NOMO-1 (cell line): ENCODE data around the gene MBOAT1.
A peak's percentile ranks its signal among the peaks of the same experiment; 100 is the strongest.
"Not testable (repeated sequence)": the region's sequence is repeated elsewhere in the genome, so short reads cannot be mapped to it uniquely, and the experiment has no call there.

Source experiments
- DNase-seq, 2 experiments: peaks; one replicate each; lab custom pipeline; 2025; ENCODE audit not compliant: unreplicated experiment in 2 of 2; lab: John Stamatoyannopoulos, UW

MBOAT1 gene

DNA sequence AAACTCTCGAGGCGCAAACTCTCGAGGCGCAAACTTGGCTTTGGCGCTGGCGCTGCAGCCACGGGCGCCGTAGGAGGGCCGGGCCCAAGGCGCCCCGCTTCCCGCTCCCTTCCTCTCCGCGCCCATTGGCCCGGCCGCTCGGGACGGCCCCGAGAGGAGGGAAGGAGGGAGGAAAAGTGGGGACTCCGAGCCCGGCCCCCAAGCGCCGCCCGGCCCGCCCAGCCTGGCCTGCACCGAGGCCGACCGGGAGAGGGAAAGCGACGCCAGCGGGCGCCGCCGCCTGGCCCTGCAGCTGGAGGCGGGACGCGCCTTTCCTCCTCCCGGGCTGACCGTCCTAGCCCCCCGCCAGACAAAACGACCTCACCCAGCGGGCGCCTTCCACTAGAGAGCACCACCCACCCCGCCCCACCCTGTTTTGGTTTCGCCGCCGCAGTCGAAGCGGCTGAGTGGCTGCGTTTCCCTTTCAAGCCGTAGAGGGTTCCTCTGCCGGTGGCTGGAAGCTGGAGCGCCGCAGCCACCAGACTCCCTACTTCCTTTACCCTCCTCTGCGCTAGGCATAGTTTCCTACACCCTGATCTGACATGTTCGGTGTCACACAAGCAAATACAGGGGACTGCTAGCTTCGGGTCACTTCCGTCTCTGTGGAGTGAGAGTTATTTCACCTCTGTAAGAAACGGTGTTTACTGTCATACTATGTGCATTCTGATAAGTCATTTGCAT, at the start of gene MBOAT1:
Gene MBOAT1 (minus strand): TSS at position 78 of the 720 bp plus-strand sequence. CDS start 235 bp downstream, outside the sequence.
- peak; percentile 91 to 92 for DNase-seq

- DNase-seq = no peak
Observed at GRCh38 chr6:20261685-20262084, 49.4 kb upstream of the MBOAT1 start.

DNA sequence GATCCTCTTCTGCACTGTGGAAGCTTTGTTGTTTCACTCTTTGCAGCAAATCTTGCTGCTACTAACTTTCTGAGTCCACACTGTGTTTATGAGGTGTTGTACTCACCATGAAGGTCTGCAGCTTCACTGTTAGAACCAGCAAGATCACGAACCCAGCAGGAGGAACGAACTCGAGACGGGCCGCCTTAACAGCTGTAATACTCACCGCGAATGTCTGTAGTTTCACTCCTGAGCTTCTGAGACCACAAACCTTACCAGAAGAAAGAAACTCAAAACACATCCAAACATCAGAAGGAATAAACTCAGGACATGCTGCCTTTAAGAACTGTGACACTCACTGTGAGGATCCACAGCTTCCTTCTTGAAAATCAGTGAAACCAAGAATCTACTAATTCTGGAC, 48.1 kb upstream of the MBOAT1 start:
- DNase-seq = no peak

DNA sequence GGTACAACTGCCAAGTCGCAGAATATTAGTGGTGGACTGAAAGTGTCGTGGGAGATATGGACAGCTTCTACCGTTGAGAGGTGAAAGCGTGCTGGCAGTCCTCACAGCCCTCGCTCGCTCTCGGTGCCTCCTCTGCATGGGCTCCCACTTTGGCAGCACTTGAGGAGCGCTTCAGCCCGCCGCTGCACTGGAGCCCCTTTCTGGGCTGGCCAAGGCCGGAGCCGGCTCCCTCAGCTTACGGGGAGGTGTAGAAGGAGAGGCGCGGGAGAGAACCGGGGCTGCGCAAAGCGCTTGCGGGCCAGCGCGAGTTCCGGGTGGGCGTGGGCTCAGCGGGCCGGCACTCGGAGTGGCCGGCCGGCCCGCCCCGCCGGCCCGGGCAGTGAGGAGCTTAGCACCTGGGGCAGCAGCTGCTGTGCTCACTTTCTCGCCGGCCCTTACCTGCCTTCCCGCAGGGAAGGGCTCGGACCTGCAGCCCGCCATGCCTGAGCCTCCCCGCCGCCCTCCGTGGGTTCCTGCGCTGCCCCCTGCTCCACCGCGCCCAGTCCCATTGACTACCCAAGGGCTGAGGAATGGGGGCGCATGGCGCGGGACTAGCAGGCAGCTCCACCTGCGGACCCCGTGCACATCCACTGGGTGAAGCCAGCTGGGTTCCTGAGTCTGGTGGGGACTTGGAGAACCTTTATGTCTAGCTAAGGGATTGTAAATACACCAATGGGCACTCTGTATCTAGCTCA, 47.2 kb upstream of the MBOAT1 start:
- DNase-seq = no peak

DNA sequence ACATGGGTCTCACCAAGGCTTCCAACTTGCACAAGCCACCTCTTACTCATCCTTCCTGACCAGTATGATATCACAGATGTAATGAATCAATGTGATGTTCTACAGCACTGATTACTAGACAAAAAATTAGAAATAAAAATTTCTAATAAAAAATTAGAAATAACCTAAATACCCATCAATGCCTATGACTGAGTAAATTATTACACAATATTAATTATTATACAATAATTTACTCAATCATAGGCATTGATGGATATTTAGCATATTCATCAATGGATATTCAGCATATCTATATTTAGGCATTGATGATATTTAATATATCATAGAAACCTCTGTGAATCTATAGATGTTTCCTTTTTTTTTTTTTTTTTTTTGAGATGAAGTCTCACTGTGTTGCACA, 43.2 kb upstream of the MBOAT1 start:
- DNase-seq = no peak

- DNase-seq = no peak
Observed at GRCh38 chr6:20254295-20254694, 42.0 kb upstream of the MBOAT1 start.

DNA sequence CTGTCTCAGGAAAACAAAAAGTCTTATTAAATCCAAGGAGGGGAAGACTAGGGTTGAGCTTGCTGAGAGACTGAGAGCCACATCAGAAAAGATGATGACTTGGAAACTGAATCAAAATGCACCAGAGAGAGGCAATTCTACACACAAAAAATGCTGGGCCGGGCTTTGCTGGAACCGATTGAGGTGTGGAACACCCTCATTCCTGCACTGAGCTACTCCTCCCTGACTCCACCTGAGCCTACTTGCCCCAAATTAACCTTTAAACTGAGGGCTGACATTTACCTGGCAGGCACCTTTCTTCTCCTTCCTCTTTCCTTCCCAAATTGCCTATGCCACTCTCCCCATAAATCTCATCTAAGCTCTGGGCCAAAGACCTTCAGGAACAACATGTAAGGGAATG, 40.8 kb upstream of the MBOAT1 start:
- no peak for DNase-seq

DNA sequence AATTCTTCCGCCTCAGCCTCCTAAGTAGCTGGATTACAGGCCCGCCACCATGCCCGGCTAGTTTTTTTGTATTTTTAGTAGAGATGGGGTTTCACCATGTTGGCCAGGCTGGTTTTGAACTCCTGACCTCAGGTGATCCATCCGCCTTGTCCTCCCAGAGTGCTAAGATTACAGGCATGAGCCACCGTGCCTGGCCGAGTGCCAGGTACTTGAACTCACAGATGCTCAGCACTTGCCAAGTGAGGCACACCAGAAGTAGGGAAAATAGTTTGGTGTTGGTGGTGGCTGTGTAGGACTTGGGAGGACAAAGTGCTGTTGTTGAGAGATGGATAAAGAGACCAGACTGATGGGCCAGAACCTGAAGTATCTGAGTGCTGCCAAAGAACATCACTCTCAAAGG, 40.0 kb upstream of the MBOAT1 start:
- no peak for DNase-seq

DNA sequence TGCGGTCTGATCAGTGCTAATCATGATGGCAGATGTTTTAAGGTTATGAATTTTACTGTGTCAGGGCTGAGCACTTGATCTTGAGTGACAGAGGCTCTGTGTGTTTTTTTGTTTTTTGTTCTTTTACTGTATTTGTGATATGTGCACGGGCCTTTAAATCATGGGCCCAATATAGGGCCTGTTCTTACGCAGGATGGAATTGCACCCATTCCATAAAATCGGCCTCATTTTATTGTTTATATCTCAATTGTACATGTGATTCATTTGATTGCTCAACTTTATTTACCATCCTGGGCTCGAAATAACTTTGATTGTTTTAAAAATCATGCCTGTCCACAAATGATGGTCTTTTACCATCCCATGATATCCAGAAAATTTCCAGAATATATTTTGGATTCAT, 39.3 kb upstream of the MBOAT1 start:
- no peak for DNase-seq

DNA sequence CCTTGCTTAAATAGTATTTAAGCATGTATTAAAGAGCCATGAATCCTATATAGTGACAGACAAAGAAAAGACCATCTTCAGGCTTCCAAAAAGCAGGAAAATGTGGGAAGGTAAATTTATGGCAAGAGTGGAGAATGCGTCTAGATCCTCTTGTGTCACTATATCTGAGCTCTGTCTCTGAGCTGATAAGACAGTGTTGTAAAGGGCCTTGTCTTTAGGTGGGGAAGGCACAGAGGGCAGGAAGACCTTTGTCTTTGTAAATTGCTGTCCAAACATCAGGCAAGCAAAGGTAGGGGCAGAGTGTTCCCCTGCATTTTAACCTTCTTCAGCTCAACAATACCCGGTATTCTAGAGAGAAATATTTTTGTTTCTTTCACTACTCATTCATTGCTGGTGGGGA, 33.9 kb upstream of the MBOAT1 start:
- DNase-seq = no peak

- not testable (repeated sequence) for DNase-seq
Observed at GRCh38 chr6:20244807-20245681, 32.8 kb upstream of the MBOAT1 start.

DNA sequence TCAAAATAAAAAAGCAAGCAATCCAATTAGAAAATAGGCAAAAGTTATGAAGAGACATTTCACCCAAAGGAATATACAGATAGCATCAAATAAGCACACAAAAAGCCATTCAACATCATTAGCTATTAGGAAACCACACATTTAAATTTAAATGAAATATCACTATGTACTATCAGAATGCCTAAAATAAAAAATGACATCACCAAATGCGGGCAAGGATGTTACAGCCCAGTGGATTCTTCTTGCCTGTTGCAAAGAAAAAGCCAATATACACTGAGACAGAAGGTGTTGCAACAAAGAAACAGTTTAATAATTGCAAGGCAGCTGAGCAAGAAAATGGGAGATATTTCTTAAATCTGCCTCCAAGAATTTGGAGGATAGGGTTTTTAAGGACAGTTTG, 31.0 kb upstream of the MBOAT1 start:
- DNase-seq = no peak

- no peak for DNase-seq
Observed at GRCh38 chr6:20242397-20242796, 30.1 kb upstream of the MBOAT1 start.

- DNase-seq = no peak
Observed at GRCh38 chr6:20241102-20241501, 28.8 kb upstream of the MBOAT1 start.

GRCh38 chr6:20238688-20239587, 26.7 kb upstream of the MBOAT1 start:
- no peak for DNase-seq

- DNase-seq = no peak
Observed at GRCh38 chr6:20237677-20238460, 25.6 kb upstream of the MBOAT1 start.

DNA sequence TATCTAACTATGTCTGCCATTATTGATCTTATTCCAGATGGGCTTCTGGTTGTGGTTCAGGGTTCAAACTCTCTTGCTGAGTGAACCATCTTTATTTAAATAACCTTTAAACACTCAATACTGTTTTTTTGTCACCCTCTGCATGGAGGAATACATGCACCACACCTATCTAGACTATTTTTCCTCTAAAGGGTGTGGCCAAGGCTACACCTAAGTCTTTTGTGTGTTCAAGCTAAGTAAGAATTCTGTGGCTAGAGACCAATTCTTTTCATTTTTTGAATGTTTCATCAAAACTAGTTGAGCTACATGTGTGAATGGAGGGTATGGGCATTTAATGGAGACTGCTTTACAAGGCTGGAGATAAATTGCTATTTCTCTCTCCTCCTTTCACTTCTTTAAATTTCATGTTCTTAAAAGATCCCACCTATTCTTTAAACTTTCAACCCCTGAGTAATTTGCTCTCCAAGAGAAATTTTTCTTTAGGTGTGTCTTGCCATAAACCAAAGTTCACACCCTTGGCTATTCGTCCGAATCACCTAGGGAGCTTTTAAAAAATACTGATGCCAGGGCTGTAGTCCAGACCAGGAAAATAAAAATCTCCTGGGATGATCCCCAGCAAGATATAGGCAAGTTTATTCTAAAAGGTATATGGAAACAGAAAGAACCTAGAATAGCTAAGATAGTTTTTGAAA, 24.8 kb upstream of the MBOAT1 start:
- DNase-seq = no peak

- DNase-seq = no peak
Observed at GRCh38 chr6:20236344-20236743, 24.1 kb upstream of the MBOAT1 start.

DNA sequence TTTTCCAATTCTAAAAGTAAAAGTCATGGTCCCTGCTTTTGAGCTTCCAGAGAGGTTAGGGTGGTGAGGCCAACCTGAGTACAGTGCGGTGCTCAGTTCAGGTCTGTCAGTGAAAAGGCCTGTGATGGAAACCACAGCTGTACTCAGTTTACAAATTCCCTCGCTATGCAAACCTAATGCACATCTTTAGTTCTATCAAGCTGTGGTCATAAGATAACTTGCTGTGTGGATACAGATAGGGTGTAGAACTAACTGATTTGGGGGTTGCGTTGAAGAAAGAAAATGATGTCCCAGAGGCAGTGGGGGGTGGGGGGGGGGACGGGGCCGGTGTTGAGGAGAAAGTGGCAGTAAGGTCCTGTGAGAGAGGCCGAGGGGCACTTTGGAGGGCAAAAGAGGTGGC, 22.8 kb upstream of the MBOAT1 start:
- no peak for DNase-seq
